GM19467 (cell line): ENCODE results near the gene SCN5A.

ENCODE experiments used
- ATAC-seq: cut with Tn5 transposase; IDR thresholded peaks from one replicate; pipeline ENCODE4 v1.9.1; 2021; ENCODE audit warnings: mild to moderate bottlenecking, moderate library complexity; ENCODE audit not compliant: unreplicated experiment

SCN5A gene

GRCh38 chr3:38548154-38548931 is 101.1 kb downstream of the SCN5A start:
- no peak for ATAC-seq

GRCh38 chr3:38545983-38546382 is 103.5 kb downstream of the SCN5A start:
- no peak for ATAC-seq

DNA sequence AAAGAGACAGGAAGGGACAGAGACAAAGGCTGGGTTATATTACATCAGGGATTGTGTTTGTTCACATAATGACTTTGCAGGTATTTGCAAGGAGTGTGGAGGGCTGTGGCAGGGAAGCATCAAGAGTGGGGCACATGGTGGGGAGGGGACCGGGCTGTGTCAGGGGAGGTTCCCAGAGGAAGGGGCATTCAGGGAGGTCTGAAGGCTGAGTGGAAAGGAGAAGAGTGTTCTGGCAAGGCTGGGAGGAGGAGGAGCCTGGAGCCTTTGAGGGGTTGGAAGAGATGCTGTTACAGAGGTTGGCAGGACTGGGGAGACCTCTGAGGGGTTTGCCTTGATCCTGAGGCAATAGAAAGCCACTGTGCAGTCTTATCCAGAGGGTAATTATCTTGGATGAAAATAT is 103.9 kb downstream of the SCN5A start:
- ATAC-seq = no peak

DNA sequence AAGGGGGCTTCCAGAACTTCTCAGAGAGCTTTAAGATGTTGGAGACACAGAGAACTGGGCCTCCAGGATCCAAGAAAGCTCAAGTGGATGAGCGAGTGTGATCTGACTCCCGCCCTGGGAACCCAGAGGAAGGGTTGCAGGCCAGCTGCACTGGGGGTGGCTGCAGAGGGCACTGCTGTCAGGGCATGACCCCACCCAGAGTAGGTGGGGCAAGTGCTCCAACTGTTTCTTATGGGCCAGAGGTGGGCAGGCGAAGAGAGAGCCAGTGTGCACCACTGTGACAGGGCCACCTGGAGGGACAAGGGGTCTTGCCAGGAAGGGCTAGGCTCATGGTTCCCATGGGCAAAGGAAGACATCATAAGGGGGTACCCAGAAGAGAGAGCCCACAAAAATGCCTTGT is 104.6 kb downstream of the SCN5A start:
- ATAC-seq = no peak

- ATAC-seq = no peak
Observed at GRCh38 chr3:38543586-38543985, 105.9 kb downstream of the SCN5A start.

DNA sequence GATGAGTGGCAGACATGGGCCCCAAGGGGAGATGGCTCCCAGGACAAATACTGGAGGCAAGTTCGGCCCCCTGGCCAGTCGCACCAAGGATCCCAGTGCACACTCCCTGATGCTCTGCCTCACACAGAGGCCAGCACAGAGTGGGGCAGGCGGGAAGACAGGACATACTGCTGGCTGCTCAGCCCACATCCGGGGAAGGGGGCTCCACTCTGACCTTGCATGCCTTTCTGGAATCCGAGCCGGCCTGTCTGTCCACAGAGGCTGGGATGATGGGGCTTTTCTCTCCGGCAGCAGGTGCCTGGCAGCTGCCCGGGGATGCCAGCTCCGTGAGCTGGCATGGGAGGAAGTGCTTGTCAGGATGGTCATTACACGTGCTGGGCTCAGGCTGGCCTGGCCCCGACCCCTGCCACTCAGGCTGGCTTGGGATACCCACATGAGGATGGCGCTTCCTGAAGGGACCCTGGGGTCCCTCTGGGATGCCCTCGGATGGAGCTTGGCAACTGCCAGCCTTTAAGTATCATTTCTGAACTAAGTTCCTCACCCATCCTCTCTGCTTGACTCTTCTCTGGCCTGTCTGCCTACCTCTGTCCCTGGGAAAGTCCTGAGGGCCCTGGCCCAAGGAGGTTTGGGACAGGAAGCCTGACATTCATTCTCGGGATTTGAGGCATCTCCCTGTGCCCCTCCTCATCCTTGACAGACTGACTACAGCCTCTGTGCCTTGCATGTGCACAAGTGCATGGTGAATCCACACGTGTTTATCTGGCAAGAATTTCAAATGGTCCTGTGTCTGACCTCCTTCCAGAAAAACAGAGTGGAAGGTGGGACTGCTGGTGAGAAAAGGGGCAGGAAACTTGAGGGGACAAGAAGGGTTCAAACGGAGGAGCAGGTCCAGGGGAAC is 106.8 kb downstream of the SCN5A start:
- no peak for ATAC-seq

DNA sequence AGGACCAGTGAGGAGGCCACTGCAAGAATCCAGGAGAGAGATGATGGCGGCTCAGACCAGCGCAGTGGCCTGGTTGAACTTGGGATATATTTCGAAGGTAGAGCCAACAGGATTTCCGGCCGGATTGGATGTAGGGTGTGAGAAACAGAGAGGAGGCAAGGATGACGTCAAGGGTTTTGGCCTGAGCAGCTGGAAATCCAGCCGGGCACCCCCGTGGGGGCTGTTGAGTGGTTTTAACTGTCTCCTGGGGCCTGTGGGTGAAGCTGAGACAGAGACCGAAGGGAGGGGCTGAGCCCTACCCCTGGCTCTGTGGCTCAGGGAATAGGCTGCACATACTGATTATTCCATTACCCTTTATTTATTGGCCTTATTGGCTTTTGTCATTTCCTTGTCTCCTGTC is 107.7 kb downstream of the SCN5A start:
- ATAC-seq = no peak

- no peak for ATAC-seq
Observed at GRCh38 chr3:38538773-38539353, 110.6 kb downstream of the SCN5A start.

- ATAC-seq = no peak
Observed at GRCh38 chr3:38536671-38537070, 112.8 kb downstream of the SCN5A start.

DNA sequence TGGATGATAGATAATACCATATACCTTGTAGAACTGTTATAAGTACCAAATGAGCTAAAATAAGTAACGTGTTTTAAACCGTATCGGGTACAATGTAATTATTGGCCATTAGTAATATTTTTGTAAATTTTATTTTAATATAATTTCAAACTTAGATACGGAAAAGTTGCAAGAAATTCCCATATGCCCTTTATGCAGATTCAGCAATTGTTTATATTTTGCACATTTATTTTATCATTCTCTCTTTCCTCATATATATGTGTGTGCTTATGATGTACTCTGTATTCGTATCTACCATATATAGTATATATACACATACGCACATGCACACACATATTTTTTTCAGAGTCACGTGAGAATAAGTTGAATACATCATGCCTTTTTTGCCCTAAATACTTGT is 114.9 kb downstream of the SCN5A start:
- ATAC-seq = no peak

DNA sequence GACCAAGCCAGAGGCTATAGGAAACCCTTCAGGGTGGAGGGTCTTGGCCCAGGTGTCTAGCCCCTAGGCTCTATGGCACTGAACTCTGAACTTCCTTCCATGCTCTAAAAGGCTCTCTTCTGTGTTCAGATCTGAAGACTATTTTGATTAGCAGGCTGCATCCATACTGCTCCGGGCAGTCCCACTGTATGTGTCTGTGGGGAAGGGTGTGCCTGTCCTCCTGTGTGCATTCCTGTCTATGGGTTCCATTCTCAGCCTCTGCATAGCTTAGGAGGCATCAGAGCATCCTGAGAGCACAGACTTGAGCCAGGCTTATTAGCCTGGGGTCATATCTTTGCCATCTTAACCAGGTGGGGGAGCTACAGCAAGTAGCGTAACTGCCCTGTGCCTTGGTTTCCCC is 115.3 kb downstream of the SCN5A start:
- no peak for ATAC-seq

DNA sequence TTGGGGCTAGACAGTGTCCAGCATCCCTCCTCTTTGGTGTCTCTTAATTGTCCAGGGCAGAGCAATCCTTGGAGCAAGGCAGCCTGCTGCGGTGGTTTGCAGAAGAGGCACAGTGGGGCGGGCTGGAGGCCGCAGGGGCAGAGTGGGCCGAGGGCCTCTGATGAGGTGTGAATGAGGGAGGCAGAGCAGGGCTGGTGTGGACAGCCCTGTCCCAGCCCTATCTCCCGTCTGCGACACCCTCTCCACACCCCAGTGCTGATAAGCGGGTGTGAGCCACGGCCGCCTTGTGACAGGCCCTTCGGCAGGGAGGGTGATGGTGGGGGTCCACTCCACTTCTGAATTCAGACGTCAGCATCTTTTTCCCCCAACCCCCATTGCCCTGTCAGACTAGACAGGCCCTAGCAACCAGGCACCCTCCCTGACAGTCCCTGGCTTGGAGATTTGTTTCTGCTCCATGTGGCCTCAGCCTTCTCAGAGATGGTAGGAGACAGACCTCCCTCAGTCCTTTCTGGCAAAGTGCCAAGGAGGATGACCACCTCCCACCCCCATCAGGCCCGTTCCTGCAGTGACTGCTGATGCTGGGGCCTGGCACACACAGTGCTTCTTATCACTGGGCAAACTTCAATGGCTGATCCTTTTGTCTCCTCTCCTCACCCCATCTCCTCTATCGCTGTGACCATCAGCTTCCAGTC is 116.1 kb downstream of the SCN5A start:
- no peak for ATAC-seq

DNA sequence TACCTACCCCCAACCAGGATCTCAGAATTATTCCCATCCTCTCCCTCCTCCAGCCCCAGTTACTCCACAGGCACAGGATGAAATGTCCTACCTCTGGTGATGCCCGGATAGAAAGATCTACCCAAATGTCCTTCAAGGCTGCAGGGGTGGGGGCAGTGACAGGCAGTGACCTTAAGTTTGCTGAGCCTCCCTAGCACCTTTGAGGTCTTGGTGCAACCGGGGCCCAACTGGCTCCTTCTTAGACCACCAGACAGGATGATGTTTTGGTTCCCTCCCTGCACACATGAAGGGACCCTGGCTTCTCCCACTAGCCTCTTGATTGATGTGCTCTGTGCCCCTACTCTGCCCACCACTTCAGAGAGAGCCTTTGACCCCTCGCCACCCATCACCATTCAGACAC is 117.0 kb downstream of the SCN5A start:
- no peak for ATAC-seq

DNA sequence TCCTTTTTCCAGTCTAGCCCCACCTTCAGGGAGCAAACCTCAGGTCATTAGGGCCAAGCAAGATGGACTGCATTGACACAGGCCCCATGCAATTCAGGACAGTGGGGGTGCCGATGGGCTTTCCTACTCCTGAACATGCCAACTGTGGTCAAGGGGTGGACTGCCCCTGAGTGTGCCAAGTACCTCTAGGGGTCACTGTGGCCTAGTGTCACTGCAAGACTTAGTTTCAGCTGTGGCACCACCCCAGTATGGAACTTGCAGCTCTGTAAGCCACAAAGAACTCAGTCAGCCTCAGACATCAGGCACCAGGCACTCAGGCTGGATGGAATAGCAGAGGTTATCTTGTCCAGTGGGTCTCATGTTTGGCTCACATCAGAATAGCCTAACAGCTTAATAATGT is 121.0 kb downstream of the SCN5A start:
- ATAC-seq = no peak

DNA sequence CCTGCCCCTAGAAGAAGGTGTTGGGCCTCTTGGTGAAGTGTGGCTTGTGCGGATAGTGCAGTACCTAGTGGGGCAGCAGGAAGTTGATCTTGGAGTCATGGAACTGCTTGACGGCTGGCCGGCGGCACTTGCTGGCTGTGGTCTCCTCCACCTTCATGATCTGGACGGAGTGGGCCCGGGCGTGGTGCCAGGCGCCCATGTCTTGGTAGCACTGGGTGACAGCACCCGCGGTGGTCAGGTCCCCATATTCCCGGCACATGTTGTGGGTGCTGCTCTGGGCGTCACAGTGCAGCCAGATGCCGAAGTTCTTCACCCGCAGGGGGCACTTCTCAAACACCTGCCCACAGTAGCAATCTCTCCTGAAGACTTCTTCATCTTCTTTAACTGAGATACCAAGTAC is 122.7 kb downstream of the SCN5A start:
- ATAC-seq = no peak

DNA sequence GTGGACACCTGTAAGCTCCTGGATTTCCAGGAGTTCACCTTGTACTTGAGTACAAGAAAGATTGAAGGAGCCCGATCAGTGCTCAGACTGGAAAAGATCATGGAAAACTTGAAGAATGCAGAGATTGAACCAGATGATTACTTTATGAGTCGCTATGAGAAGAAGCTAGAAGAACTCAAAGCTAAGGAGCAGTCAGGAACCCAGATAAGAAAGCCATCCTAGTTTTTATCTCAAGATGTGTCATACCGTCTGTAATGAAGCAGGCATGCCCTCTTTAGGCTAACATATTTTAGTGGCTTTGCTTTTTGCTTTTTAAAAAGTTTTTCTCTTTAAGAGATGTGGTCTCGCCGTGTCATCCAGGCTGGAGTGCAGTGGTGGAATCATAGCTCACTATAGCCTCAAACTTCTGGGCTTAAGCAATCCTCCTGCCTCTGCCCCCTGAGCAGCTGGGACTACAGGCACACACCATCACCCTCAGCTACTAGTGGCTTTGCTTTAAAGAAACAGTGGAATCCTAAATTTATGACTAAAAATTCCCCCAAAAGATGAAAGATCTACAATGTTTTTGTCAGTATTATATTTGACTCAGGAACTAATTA is 125.2 kb downstream of the SCN5A start:
- no peak for ATAC-seq

- ATAC-seq = no peak
Observed at GRCh38 chr3:38522002-38522401, 127.5 kb downstream of the SCN5A start.

- no peak for ATAC-seq
Observed at GRCh38 chr3:38521391-38521987, 128.0 kb downstream of the SCN5A start.

DNA sequence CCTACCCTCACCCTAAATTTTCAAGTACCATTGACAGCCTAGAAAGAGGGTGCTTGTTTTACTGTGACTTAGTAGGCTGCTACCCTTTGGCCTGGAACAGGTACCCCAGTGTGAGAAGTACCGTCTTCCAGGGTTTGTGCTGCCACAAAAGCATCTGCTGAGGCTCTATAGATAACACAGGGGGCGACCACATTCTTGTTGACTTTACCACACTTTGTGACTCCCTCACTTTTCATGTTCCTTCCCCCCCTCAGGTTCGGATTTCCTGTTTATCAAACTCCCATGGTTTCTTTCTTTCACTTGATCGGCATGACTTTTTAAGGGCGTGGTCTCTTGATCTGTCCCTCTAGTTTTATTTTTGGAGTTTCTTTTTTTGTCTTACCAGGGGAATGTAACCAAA is 129.8 kb downstream of the SCN5A start:
- ATAC-seq = no peak

DNA sequence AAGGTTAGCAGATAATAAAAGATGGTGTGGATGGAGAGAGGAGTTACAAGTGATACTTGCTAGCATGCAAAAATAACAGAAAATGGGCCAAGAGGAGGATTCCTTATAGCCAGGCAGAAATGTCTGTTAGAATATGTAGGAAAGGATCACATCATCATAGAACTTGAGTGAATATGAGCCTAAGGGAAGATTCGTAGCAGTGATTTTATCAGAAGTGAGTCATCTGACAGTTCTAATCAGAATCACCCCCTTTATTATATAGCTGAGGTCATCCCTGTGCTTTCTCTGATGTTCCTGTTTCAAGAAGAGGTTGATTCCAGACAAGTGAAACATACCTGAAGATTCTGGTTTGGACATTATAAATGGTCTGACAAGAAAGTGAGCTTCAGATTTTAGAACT is 130.5 kb downstream of the SCN5A start:
- ATAC-seq = no peak
